Kidney epithelial cell (primary cell): ENCODE data around the gene PHF21B. TPM values are rescaled to one million over a fixed set of nuclear protein-coding genes. Genes with fewer than 3 reads are reported as not detected.
A peak's percentile ranks its signal among the peaks of the same experiment; 100 is the strongest.

Source experiments
- DNase-seq: peaks from one replicate; pipeline ENCODE4 v3.0.0-alpha.2; 2010; ENCODE audit warnings: low read depth
- H3K27me3 ChIP-seq: 2 replicates; pipeline ENCODE4 v1.6.0; 2011; ENCODE audit warnings: low read length; ENCODE audit not compliant: control insufficient read depth, insufficient read depth
- H3K36me3 ChIP-seq: 2 replicates; pipeline ENCODE4 v1.5.1; 2011; ENCODE audit warnings: low read length; ENCODE audit not compliant: control insufficient read depth, insufficient read depth
- H3K4me3 ChIP-seq: 2 replicates; pipeline ENCODE4 v1.5.1; 2011; ENCODE audit warnings: low read depth, mild to moderate bottlenecking, control low read depth, low read length
- total RNA-seq: library from RNA; depleted of rRNA; stranded (reverse); fragments of >200 nt; gene quantifications from 2 replicates; pipeline ENCODE4 v1.2.3, GENCODE V29; 2015
- TF ChIP-seq, protein P1 (sequence below): IDR thresholded peaks from 2 replicates; pipeline ENCODE4 v1.5.1; 2011; ENCODE audit warnings: mild to moderate bottlenecking, moderate library complexity, low read length, control low read depth, inconsistent platforms; ENCODE audit not compliant: insufficient read depth, poor library complexity, severe bottlenecking

Gene PHF21B
- total RNA-seq, 1 donor from 2014 or later = 1.5 TPM

- Histone ChIP-seq H3K27me3 (no peaks in the 10 kb centered on the region), H3K4me3 (no peak overlapping the region), H3K36me3 (no peaks in the 10 kb centered on the region)
- TF ChIP-seq, protein P1, sequence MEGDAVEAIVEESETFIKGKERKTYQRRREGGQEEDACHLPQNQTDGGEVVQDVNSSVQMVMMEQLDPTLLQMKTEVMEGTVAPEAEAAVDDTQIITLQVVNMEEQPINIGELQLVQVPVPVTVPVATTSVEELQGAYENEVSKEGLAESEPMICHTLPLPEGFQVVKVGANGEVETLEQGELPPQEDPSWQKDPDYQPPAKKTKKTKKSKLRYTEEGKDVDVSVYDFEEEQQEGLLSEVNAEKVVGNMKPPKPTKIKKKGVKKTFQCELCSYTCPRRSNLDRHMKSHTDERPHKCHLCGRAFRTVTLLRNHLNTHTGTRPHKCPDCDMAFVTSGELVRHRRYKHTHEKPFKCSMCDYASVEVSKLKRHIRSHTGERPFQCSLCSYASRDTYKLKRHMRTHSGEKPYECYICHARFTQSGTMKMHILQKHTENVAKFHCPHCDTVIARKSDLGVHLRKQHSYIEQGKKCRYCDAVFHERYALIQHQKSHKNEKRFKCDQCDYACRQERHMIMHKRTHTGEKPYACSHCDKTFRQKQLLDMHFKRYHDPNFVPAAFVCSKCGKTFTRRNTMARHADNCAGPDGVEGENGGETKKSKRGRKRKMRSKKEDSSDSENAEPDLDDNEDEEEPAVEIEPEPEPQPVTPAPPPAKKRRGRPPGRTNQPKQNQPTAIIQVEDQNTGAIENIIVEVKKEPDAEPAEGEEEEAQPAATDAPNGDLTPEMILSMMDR = no peak
- no peak for DNase-seq
Observed at GRCh38 chr22:44878483-44879300, 131.1 kb downstream of the PHF21B start.

GRCh38 chr22:44876921-44877320 is 132.9 kb downstream of the PHF21B start:
- H3K27me3 ChIP-seq = no peaks in the 10 kb centered on the region
- TF ChIP-seq, protein P1 = no peak
- no peak overlapping the region for H3K4me3 ChIP-seq
- H3K36me3 ChIP-seq = no peaks in the 10 kb centered on the region
- no peak for DNase-seq

DNA sequence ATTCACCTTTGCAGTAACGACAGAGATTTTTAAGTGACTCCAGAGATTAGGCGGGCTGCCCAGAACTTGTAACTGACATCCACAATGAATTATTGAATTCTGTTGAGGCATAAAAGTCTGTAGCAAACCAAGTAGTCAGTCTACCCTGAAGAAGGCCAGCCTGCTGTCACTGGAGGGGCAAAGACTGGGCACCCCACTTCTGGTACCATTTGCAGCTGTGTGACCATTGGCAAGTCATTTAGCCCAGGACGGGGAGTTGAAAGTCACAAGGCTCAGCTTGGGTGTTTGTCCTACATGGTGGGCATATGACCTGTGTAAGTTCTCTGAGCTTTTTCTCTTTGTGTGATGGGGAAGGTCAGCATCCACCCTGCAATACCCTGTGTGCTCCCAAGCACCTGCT is 138.0 kb downstream of the PHF21B start:
- DNase-seq = no peak

GRCh38 chr22:44870021-44870420 is 139.8 kb downstream of the PHF21B start:
- Histone ChIP-seq H3K36me3 (no peaks in the 10 kb centered on the region), H3K4me3 (no peak overlapping the region), H3K27me3 (no peaks in the 10 kb centered on the region)
- TF ChIP-seq, protein P1 = no peak
- peak; percentile 7 for DNase-seq

More for the DNA sequence above, 138.0 kb downstream of the PHF21B start:
- TF ChIP-seq, protein P1 = no peak
- H3K27me3 ChIP-seq = no peaks in the 10 kb centered on the region
- H3K36me3 ChIP-seq = no peaks in the 10 kb centered on the region
- H3K4me3 ChIP-seq = no peak overlapping the region

DNA sequence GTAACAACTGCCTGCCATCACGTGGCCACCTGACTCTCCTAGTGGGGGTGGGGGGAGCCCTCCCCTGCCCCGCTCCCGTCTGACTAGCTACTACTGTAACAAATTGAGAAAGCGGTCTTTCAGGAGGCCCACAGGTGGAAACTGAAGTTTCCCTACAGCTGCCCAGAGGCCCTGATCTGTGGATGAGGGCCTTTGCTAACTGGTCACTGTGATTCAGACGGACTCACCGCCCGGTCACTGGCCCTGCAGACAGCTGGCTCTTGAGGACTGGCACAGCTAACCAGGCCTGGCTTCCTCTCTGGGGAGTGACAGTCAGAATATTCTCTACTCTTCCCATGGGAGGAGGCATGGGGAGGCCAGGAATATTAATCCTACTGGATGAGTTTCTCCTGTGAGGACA is 140.6 kb downstream of the PHF21B start:
- TF ChIP-seq, protein P1 = no peak
- no peak overlapping the region for H3K4me3 ChIP-seq
- DNase-seq = no peak
- H3K36me3 ChIP-seq = no peaks in the 10 kb centered on the region
- H3K27me3 ChIP-seq = no peaks in the 10 kb centered on the region
